Mucosa of stomach (tissue), 1 donor: ENCODE measurements around the gene CREBL2.
A peak's percentile ranks its signal among the peaks of the same experiment; 100 is the strongest.
"Not testable (repeated sequence)": the region's sequence is repeated elsewhere in the genome, so short reads cannot be mapped to it uniquely, and the experiment has no call there.

Experiments used
- H3K27me3 ChIP-seq: one replicate; pipeline ENCODE4 v1.7.0; 2013; ENCODE audit warnings: mild to moderate bottlenecking, low read length; ENCODE audit not compliant: control insufficient read depth, insufficient read depth
- H3K36me3 ChIP-seq: one replicate; pipeline ENCODE4 v1.7.0; 2013; ENCODE audit warnings: low read length; ENCODE audit not compliant: control insufficient read depth, insufficient read depth
- H3K4me1 ChIP-seq: one replicate; pipeline ENCODE4 v1.7.0; 2013; ENCODE audit warnings: mild to moderate bottlenecking, low read length; ENCODE audit not compliant: control insufficient read depth, insufficient read depth
- H3K4me3 ChIP-seq: one replicate; pipeline ENCODE4 v1.7.0; 2013; ENCODE audit warnings: low read length
- H3K9ac ChIP-seq: one replicate; pipeline ENCODE4 v1.7.0; 2013; ENCODE audit warnings: mild to moderate bottlenecking, low read length, moderate library complexity
- H3K9me3 ChIP-seq: one replicate; pipeline ENCODE4 v1.7.0; 2013; ENCODE audit warnings: mild to moderate bottlenecking, low read length, moderate library complexity; ENCODE audit not compliant: control insufficient read depth
- donor health status: Pancreatic carcinoma.

The CREBL2 gene

GRCh38 chr12:12600659-12601058 is 11.0 kb upstream of the CREBL2 start:
- no peak overlapping the region for H3K4me3 ChIP-seq
- no peak overlapping the region for H3K9ac ChIP-seq
- H3K27me3 ChIP-seq: no peaks in the 10 kb centered on the region
- no peaks in the 10 kb centered on the region for H3K36me3 ChIP-seq
- no peaks in the 10 kb centered on the region for H3K4me1 ChIP-seq
- no peaks in the 10 kb centered on the region for H3K9me3 ChIP-seq

GRCh38 chr12:12604740-12605139 is 6.9 kb upstream of the CREBL2 start:
- no peaks in the 10 kb centered on the region for H3K9me3 ChIP-seq
- H3K27me3 ChIP-seq: no peaks in the 10 kb centered on the region
- no peaks in the 10 kb centered on the region for H3K36me3 ChIP-seq
- peaks cover 4% of the 10 kb centered on the region for H3K4me1 ChIP-seq
- no peak overlapping the region for H3K9ac ChIP-seq
- no peak overlapping the region for H3K4me3 ChIP-seq

- H3K4me3 ChIP-seq: no peak overlapping the region
- H3K9ac ChIP-seq: no peak overlapping the region
- peaks cover 10% of the 10 kb centered on the region for H3K4me1 ChIP-seq
- no peaks in the 10 kb centered on the region for H3K9me3 ChIP-seq
- H3K27me3 ChIP-seq: no peaks in the 10 kb centered on the region
- H3K36me3 ChIP-seq: no peaks in the 10 kb centered on the region
Measured at GRCh38 chr12:12606781-12607589, 4.7 kb upstream of the CREBL2 start.

- no peak overlapping the region for H3K4me3 ChIP-seq
- no peak overlapping the region for H3K9ac ChIP-seq
- no peaks in the 10 kb centered on the region for H3K36me3 ChIP-seq
- H3K9me3 ChIP-seq: no peaks in the 10 kb centered on the region
- peaks cover 10% of the 10 kb centered on the region for H3K4me1 ChIP-seq
- H3K27me3 ChIP-seq: no peaks in the 10 kb centered on the region
Measured at GRCh38 chr12:12608557-12608957, 3.1 kb upstream of the CREBL2 start.

- no peaks in the 10 kb centered on the region for H3K27me3 ChIP-seq
- H3K4me1 ChIP-seq: peaks cover 10% of the 10 kb centered on the region
- no peak overlapping the region for H3K4me3 ChIP-seq
- no peaks in the 10 kb centered on the region for H3K9me3 ChIP-seq
- H3K36me3 ChIP-seq: no peaks in the 10 kb centered on the region
- no peak overlapping the region for H3K9ac ChIP-seq
Measured at GRCh38 chr12:12609692-12610091, 2.0 kb upstream of the CREBL2 start.

- Histone ChIP-seq H3K9ac (no peak overlapping the region), H3K36me3 (no peaks in the 10 kb centered on the region), H3K9me3 (no peaks in the 10 kb centered on the region), H3K4me3 (no peak overlapping the region), H3K27me3 (no peaks in the 10 kb centered on the region), H3K4me1 (peaks cover 10% of the 10 kb centered on the region)
Measured at GRCh38 chr12:12610711-12611110, 965 bp upstream of the CREBL2 start.

- Histone ChIP-seq H3K9me3 (no peaks in the 10 kb centered on the region), H3K27me3 (no peaks in the 10 kb centered on the region), H3K4me3 (peak overlapping the region; percentile 96), H3K36me3 (no peaks in the 10 kb centered on the region), H3K4me1 (peaks cover 15% of the 10 kb centered on the region), H3K9ac (peak overlapping the region; percentile 94)
Measured at GRCh38 chr12:12612358-12612757, 682 bp downstream of the CREBL2 start.

GRCh38 chr12:12613344-12613743 is 1.7 kb downstream of the CREBL2 start:
- H3K9me3 ChIP-seq: no peaks in the 10 kb centered on the region
- no peak overlapping the region for H3K9ac ChIP-seq
- no peaks in the 10 kb centered on the region for H3K36me3 ChIP-seq
- H3K4me1 ChIP-seq: peaks cover 13% of the 10 kb centered on the region
- no peaks in the 10 kb centered on the region for H3K27me3 ChIP-seq
- H3K4me3 ChIP-seq: no peak overlapping the region

GRCh38 chr12:12614342-12614741 is 2.7 kb downstream of the CREBL2 start:
- no peaks in the 10 kb centered on the region for H3K27me3 ChIP-seq
- no peaks in the 10 kb centered on the region for H3K9me3 ChIP-seq
- H3K4me1 ChIP-seq: peaks cover 13% of the 10 kb centered on the region
- no peak overlapping the region for H3K9ac ChIP-seq
- no peak overlapping the region for H3K4me3 ChIP-seq
- H3K36me3 ChIP-seq: no peaks in the 10 kb centered on the region

GRCh38 chr12:12616512-12617310 is 5.0 kb downstream of the CREBL2 start:
- Histone ChIP-seq H3K4me3 (no peak overlapping the region), H3K27me3 (no peaks in the 10 kb centered on the region), H3K9ac (no peak overlapping the region), H3K9me3 (no peaks in the 10 kb centered on the region), H3K36me3 (no peaks in the 10 kb centered on the region), H3K4me1 (peaks cover 11% of the 10 kb centered on the region)

- H3K9ac ChIP-seq, H3K36me3 ChIP-seq, H3K4me3 ChIP-seq, H3K27me3 ChIP-seq, H3K9me3 ChIP-seq: not testable (repeated sequence)
- peaks cover 11% of the 10 kb centered on the region for H3K4me1 ChIP-seq
Measured at GRCh38 chr12:12618064-12618463, 6.4 kb downstream of the CREBL2 start.

GRCh38 chr12:12620730-12621315 is 9.1 kb downstream of the CREBL2 start:
- H3K4me3 ChIP-seq: no peak overlapping the region
- H3K36me3 ChIP-seq: no peaks in the 10 kb centered on the region
- no peaks in the 10 kb centered on the region for H3K27me3 ChIP-seq

More at GRCh38 chr12:12620730-12621315, 9.1 kb downstream of the CREBL2 start:
- no peak overlapping the region for H3K9ac ChIP-seq
- peaks cover 11% of the 10 kb centered on the region for H3K4me1 ChIP-seq
- no peaks in the 10 kb centered on the region for H3K9me3 ChIP-seq
